H1 (cell line): ENCODE results near the gene PLAAT2. TPM values are rescaled to one million over a fixed set of nuclear protein-coding genes. Genes with fewer than 3 reads are reported as not detected.

Experiments
- CTCF ChIA-PET: fragments of 300-600 bp; sonication (Branson Sonifier 250); formaldehyde crosslinking; loops from one replicate; lab custom pipeline; 2021; ENCODE audit not compliant: partially characterized antibody; lab: Charles Lee
- POLR2A ChIA-PET: fragments of 300-600 bp; sonication (Branson Sonifier 250); formaldehyde crosslinking; loops from one replicate; lab custom pipeline; 2021; ENCODE audit warnings: inconsistent platforms; ENCODE audit not compliant: partially characterized antibody; lab: Charles Lee
- DNase-seq, 2 experiments: peaks; one replicate each; pipeline versions ENCODE4 v3.0.0 to v3.0.0-alpha.2; 2010 to 2022; ENCODE audit warnings: low spot score in 2 of 2, low read depth in 1 of 2, mixed read lengths in 1 of 2
- FAIRE-seq: peaks from 2 replicates; lab custom pipeline; 2011; peaks lifted over from hg19 to GRCh38; lab: Jason Lieb, UNC
- H2AFZ ChIP-seq: 2 replicates; pipeline ENCODE4 v1.8.1; 2012; ENCODE audit warnings: low read length, inconsistent platforms
- H2AK5ac ChIP-seq: 2 replicates; pipeline ENCODE4 v1.6.1; 2013; ENCODE audit warnings: low read depth, low read length
- H2BK120ac ChIP-seq: replicated peaks from 2 replicates; pipeline ENCODE3; 2013; ENCODE audit warnings: low read depth, low read length, inconsistent platforms
- H2BK12ac ChIP-seq: 2 replicates; pipeline ENCODE4 v1.6.1; 2013; ENCODE audit warnings: low read depth, low read length
- H2BK15ac ChIP-seq: 2 replicates; pipeline ENCODE4 v1.6.1; 2013; ENCODE audit warnings: low read length
- H2BK20ac ChIP-seq: 2 replicates; pipeline ENCODE4 v1.6.1; 2013; ENCODE audit warnings: low read length
- H2BK5ac ChIP-seq: 2 replicates; pipeline ENCODE4 v1.6.1; 2013; ENCODE audit warnings: low read depth, low read length
- H3K14ac ChIP-seq: 2 replicates; pipeline ENCODE4 v1.6.1; 2013; ENCODE audit warnings: inconsistent platforms; ENCODE audit not compliant: insufficient read length
- H3K18ac ChIP-seq: 2 replicates; pipeline ENCODE4 v1.6.1; 2013; ENCODE audit warnings: low read length; ENCODE audit errors: extremely low read depth
- H3K23ac ChIP-seq: 2 replicates; pipeline ENCODE4 v1.6.1; 2013; ENCODE audit warnings: inconsistent platforms; ENCODE audit not compliant: insufficient read length
- H3K23me2 ChIP-seq: 2 replicates; pipeline ENCODE4 v1.6.1; 2013; ENCODE audit warnings: low read depth, low read length
- H3K27ac ChIP-seq: 2 replicates; pipeline ENCODE4 v1.6.1; 2011; ENCODE audit warnings: low read depth, low read length, inconsistent platforms
- H3K27me3 ChIP-seq, 4 experiments: replicated peaks in 1 of 4; 1 replicate in 1 of 4; 2 replicates in 3 of 4; pipeline versions ENCODE4 v1.6.1 to v1.8.1; 2011 to 2013; ENCODE audit warnings: low read length in 3 of 4, mild to moderate bottlenecking in 3 of 4, inconsistent platforms in 2 of 4, mixed read lengths in 2 of 4, moderate library complexity in 1 of 4; ENCODE audit not compliant: control insufficient read depth in 3 of 4, insufficient read depth in 3 of 4; ENCODE audit errors: extremely low read depth in 1 of 4
- H3K36me3 ChIP-seq, 4 experiments: 2 replicates each; pipeline versions ENCODE4 v1.6.1 to v1.8.1; 2011 to 2013; ENCODE audit warnings: mild to moderate bottlenecking in 4 of 4, low read length in 3 of 4, moderate library complexity in 2 of 4, control low read depth in 1 of 4, inconsistent platforms in 1 of 4; ENCODE audit not compliant: insufficient read depth in 4 of 4, control insufficient read depth in 2 of 4
- H3K4ac ChIP-seq: replicated peaks from 2 replicates; pipeline ENCODE3; 2013; ENCODE audit warnings: low read length, low read depth, mixed read lengths, inconsistent platforms; ENCODE audit not compliant: insufficient read length
- H3K4me1 ChIP-seq, 4 experiments: replicated peaks in 1 of 4; 1 replicate in 1 of 4; 2 replicates in 3 of 4; pipeline versions ENCODE4 v1.6.1 to v1.8.1; 2011 to 2013; ENCODE audit warnings: low read length in 3 of 4, inconsistent platforms in 2 of 4, mixed read lengths in 1 of 4; ENCODE audit not compliant: insufficient read depth in 4 of 4, control insufficient read depth in 3 of 4
- H3K4me2 ChIP-seq, 2 experiments: 2 replicates each; pipeline versions ENCODE4 v1.6.1 to v1.8.1; 2011 to 2013; ENCODE audit warnings: low read depth in 2 of 2, low read length in 2 of 2, control low read depth in 1 of 2, inconsistent platforms in 1 of 2, mild to moderate bottlenecking in 1 of 2; ENCODE audit not compliant: insufficient read depth in 1 of 2
- H3K4me3 ChIP-seq, 4 experiments: fragments of 200-600, 300-600 bp in 1 of 4; sonication (generic), shearing (Covaris generic), sonication (Bioruptor Twin) in 1 of 4; 2 replicates each; pipeline versions ENCODE4 v1.5.1 to v1.8.1; 2011 to 2016; ENCODE audit warnings: low read length in 4 of 4, low read depth in 3 of 4, control low read depth in 2 of 4, inconsistent platforms in 2 of 4, mild to moderate bottlenecking in 2 of 4, mixed read lengths in 1 of 4, moderate library complexity in 1 of 4; ENCODE audit not compliant: insufficient read depth in 2 of 4; ENCODE audit errors: extremely low read depth in 1 of 4
- H3K56ac ChIP-seq: replicated peaks from 2 replicates; pipeline ENCODE3; 2013; ENCODE audit warnings: low read depth, mild to moderate bottlenecking, mixed read lengths, low read length, inconsistent platforms; ENCODE audit not compliant: insufficient read length
- H3K79me1 ChIP-seq: 2 replicates; pipeline ENCODE4 v1.6.1; 2013; ENCODE audit warnings: low read depth, low read length, control low read depth
- H3K79me2 ChIP-seq, 2 experiments: 2 replicates each; pipeline versions ENCODE4 v1.6.1 to v1.8.1; 2012 to 2013; ENCODE audit warnings: low read length in 2 of 2, mild to moderate bottlenecking in 2 of 2, inconsistent platforms in 1 of 2; ENCODE audit not compliant: insufficient read depth in 2 of 2, control insufficient read depth in 1 of 2
- H3K9ac ChIP-seq, 4 experiments: replicated peaks in 1 of 4; 1 replicate in 1 of 4; 2 replicates in 3 of 4; pipeline versions ENCODE4 v1.6.1 to v1.8.1; 2011 to 2013; ENCODE audit warnings: low read depth in 3 of 4, low read length in 3 of 4, control low read depth in 2 of 4, mild to moderate bottlenecking in 2 of 4, moderate library complexity in 2 of 4, inconsistent platforms in 1 of 4; ENCODE audit errors: extremely low read depth in 1 of 4
- H3K9me3 ChIP-seq, 2 experiments: 2 replicates each; pipeline versions ENCODE4 v1.6.1 to v1.8.1; 2012 to 2013; ENCODE audit warnings: mild to moderate bottlenecking in 2 of 2, moderate library complexity in 2 of 2, control low read depth in 1 of 2, inconsistent platforms in 1 of 2, low read depth in 1 of 2, low read length in 1 of 2, mixed read lengths in 1 of 2; ENCODE audit not compliant: insufficient read depth in 2 of 2
- H4K20me1 ChIP-seq, 2 experiments: replicated peaks in 1 of 2; 2 replicates each; pipeline versions ENCODE3 to v1.8.1; 2011 to 2013; ENCODE audit warnings: inconsistent platforms in 2 of 2, low read length in 2 of 2, mild to moderate bottlenecking in 1 of 2; ENCODE audit not compliant: insufficient read depth in 2 of 2, control insufficient read depth in 1 of 2
- H4K5ac ChIP-seq: 2 replicates; pipeline ENCODE4 v1.6.1; 2013; ENCODE audit warnings: low read length, low read depth, mixed read lengths, inconsistent platforms; ENCODE audit not compliant: insufficient read length
- H4K8ac ChIP-seq: 2 replicates; pipeline ENCODE4 v1.8.0; 2013; ENCODE audit warnings: mild to moderate bottlenecking, moderate library complexity, low read length, inconsistent platforms; ENCODE audit not compliant: insufficient read depth; ENCODE audit errors: extremely low read depth
- H4K91ac ChIP-seq: replicated peaks from 2 replicates; pipeline ENCODE3; 2013; ENCODE audit warnings: low read length, mixed read lengths, inconsistent platforms; ENCODE audit not compliant: insufficient read length
- BACH1 ChIP-seq: IDR thresholded peaks from 2 replicates; pipeline ENCODE4 v1.6.1; 2012; ENCODE audit warnings: low read length, improper control_type of control experiment
- GTF2F1 ChIP-seq: IDR thresholded peaks from 2 replicates; pipeline ENCODE4 v1.6.1; 2012; ENCODE audit warnings: low read depth, low read length, improper control_type of control experiment, borderline replicate concordance
- SAP30 ChIP-seq: fragments of 300-600 bp; sonication (generic); IDR thresholded peaks from 2 replicates; pipeline ENCODE4 v1.7.1; 2012; ENCODE audit warnings: low read length, moderate library complexity, mild to moderate bottlenecking, inconsistent platforms; ENCODE audit not compliant: insufficient read depth, insufficient replicate concordance
- SIX5 ChIP-seq: IDR thresholded peaks from 2 replicates; pipeline ENCODE4 v1.6.1; 2011; ENCODE audit warnings: mild to moderate bottlenecking, low read depth, low read length
- TAF1 ChIP-seq: IDR thresholded peaks from 2 replicates; pipeline ENCODE4 v1.6.1; 2011; ENCODE audit warnings: mild to moderate bottlenecking, low read depth, low read length
- TCF12 ChIP-seq: IDR thresholded peaks from 2 replicates; pipeline ENCODE4 v1.6.1; 2011; ENCODE audit warnings: low read depth, mild to moderate bottlenecking, low read length
- USF2 ChIP-seq: IDR thresholded peaks from 2 replicates; pipeline ENCODE4 v1.6.1; 2011; ENCODE audit warnings: low read length, improper control_type of control experiment
- WGBS, 2 experiments: shearing (Covaris generic) in 1 of 2; methylation state at CpG; one replicate each; pipeline versions ENCODE4 v1.1.6 to v1.1.7; 2013 to 2015; ENCODE audit warnings: low lambda C conversion rate in 2 of 2, mixed read lengths in 2 of 2, inconsistent platforms in 1 of 2, low coverage in 1 of 2, missing lambda C conversion rate in 1 of 2; ENCODE audit not compliant: insufficient replicate concordance in 2 of 2, insufficient coverage in 1 of 2, insufficient read length in 1 of 2; ENCODE audit errors: extremely low coverage in 1 of 2, missing lambda C conversion rate in 1 of 2; 5-methylcytosine and 5-hydroxymethylcytosine counted together
- polyA plus RNA-seq, 7 experiments: library from polyadenylated mRNA; depleted of rRNA in 3 of 7; stranded (reverse) in 5 of 7; unstranded in 2 of 7; fragments of >200 nt in 5 of 7; fragments of 200-250 nt in 2 of 7; gene quantifications; 1 replicate in 5 of 7; 2 replicates in 1 of 7; 4 replicates in 1 of 7; pipeline versions ENCODE4 v1.2.1 to v1.2.3, GENCODE V29; 2011 to 2013; ENCODE audit warnings: missing spikeins in 2 of 7, mixed read lengths in 2 of 7
- total RNA-seq: library from RNA; stranded (reverse); fragmentation: NEBNext Ultra II Directional; extraction: Animal tissue kit (Norgen Biotek cat#: 25700); gene quantifications from 2 replicates; pipeline ENCODE4 v1.2.1, GENCODE V29; 2021

The PLAAT2 gene
- total and polyA plus RNA-seq, 2 of the 8 experiments (the other 6 are each of a cell fraction or from before 2014, with no cell fraction given), result 0.39 TPM; not detected in 1

- 87% methylated on average over 6 of the region's 6 CpGs; no CpG with 5 or more reads in 1 of the 2 experiments for WGBS, 2 experiments
- ChIA-PET CTCF (interaction anchor here (7.1 kb wide), 1 partner anchor 13 kb away, joined by 54 read pairs; the partner anchor contains the start of gene PLAAT5), POLR2A (interaction anchor here (2.2 to 3.0 kb wide), 2 partner anchors 13 to 26 kb away, joined by 9 to 17 read pairs; partner anchors contain the start of gene PLAAT5)
- Histone ChIP-seq H3K4me1 (peaks cover 10 to 19% (median 15%) of the 10 kb centered on the region in 4 experiments), H3K4ac (peak overlapping the region; percentile 65), H2AK5ac (0 out of 2 replicates have a peak overlapping the region, but pooled peaks have one; percentile 56), H4K5ac (no peak overlapping the region), H4K20me1 (no peaks in the 10 kb centered on the region), H2BK20ac (peak overlapping the region; percentile 100), H3K27ac (no peak overlapping the region), H3K14ac (no peak overlapping the region), H2BK5ac (peak overlapping the region; percentile 93; the same call in 1 of the 2 replicates), H3K79me2 (no peaks in the 10 kb centered on the region), H2BK120ac (peak overlapping the region; percentile 62), H3K4me3 (no peak overlapping the region), H3K18ac (peak overlapping the region; percentile 79), H2BK12ac (peak overlapping the region; percentile 97; the same call in 1 of the 2 replicates), H3K27me3 (no peaks in the 10 kb centered on the region), H3K23ac (no peak overlapping the region), H3K9ac (no peak overlapping the region), H4K91ac (peak overlapping the region; percentile 49), H3K79me1 (no peaks in the 10 kb centered on the region), H3K36me3 (0 out of 8 replicates have a peak, but pooled peaks cover 0 to 3% (median 0%) of the 10 kb centered on the region in 4 experiments), H3K9me3 (no peaks in the 10 kb centered on the region), H4K8ac (peak overlapping the region; percentile 36; the same call in 1 of the 2 replicates), H2AFZ (no peak overlapping the region), H2BK15ac (peak overlapping the region; percentile 75; the same call in 1 of the 2 replicates), H3K4me2 (no peak overlapping the region), H3K23me2 (no peaks in the 10 kb centered on the region), H3K56ac (no peak overlapping the region)
- no peak for DNase-seq
- no peak for FAIRE-seq
- TF ChIP-seq BACH1 (no peak), SIX5 (no peak), SAP30 (no peak), TAF1 (no peak), TCF12 (no peak), USF2 (no peak), GTF2F1 (no peak)
These were observed 59.7 kb downstream of the PLAAT2 start for GRCh38 chr11:63503492-63503891.
